Panc1 (cell line): ENCODE results near the gene PUDP. TPM values are rescaled to one million over a fixed set of nuclear protein-coding genes. Genes with fewer than 3 reads are reported as not detected.

Experiments used
- ATAC-seq: fragments of 200-7000 bp; cut with Tn5 transposase; 2 replicates; pipeline ENCODE4 v1.9.1; 2020; ENCODE audit warnings: mild to moderate bottlenecking, moderate library complexity
- BruUV-seq: library from RNA; stranded (reverse); fragments of 400-500 nt; replicated peaks from 2 replicates; lab custom pipeline; 2021; lab: Mats Ljungman, UMichigan
- CTCF ChIA-PET: fragments of 300-600 bp; sonication (Branson Sonifier 250); formaldehyde crosslinking; loops from one replicate; lab custom pipeline; 2022; ENCODE audit warnings: antibody characterized with exemption; lab: Charles Lee
- POLR2A ChIA-PET: fragments of 300-600 bp; sonication (Branson Sonifier 250); formaldehyde crosslinking; loops from one replicate; lab custom pipeline; 2022; ENCODE audit warnings: antibody characterized with exemption; lab: Charles Lee
- DNase-seq: peaks from one replicate; pipeline ENCODE4 v3.0.0-alpha.2; 2010; ENCODE audit warnings: low read depth, low spot score
- H3K27ac ChIP-seq: 2 replicates; pipeline ENCODE4 v1.5.1; 2011; ENCODE audit warnings: mild to moderate bottlenecking, low read length, inconsistent platforms
- H3K27me3 ChIP-seq: fragments of 200-500 bp; sonication (Bioruptor generic); 2 replicates; pipeline ENCODE4 v1.6.0; 2014; ENCODE audit warnings: low read length, inconsistent platforms; ENCODE audit not compliant: control insufficient read depth, insufficient read depth
- H3K36me3 ChIP-seq: fragments of 200-500 bp; sonication (Bioruptor generic); 2 replicates; pipeline ENCODE4 v1.5.1; 2014; ENCODE audit warnings: inconsistent platforms, mild to moderate bottlenecking, low read length, moderate library complexity; ENCODE audit not compliant: control insufficient read depth, insufficient read depth
- H3K4me1 ChIP-seq: 2 replicates; pipeline ENCODE4 v1.5.1; 2011; ENCODE audit warnings: inconsistent platforms, mild to moderate bottlenecking, low read length, moderate library complexity; ENCODE audit not compliant: control insufficient read depth, insufficient read depth
- H3K4me3 ChIP-seq, 2 experiments: 2 replicates each; pipeline ENCODE4 v1.5.1; 2011 to 2012; ENCODE audit warnings: low read depth in 2 of 2, low read length in 2 of 2, mild to moderate bottlenecking in 2 of 2, inconsistent platforms in 1 of 2, moderate library complexity in 1 of 2
- H3K9me3 ChIP-seq: fragments of 200-500 bp; sonication (Bioruptor generic); 2 replicates; pipeline ENCODE4 v1.5.1; 2014; ENCODE audit warnings: low read depth, mild to moderate bottlenecking, inconsistent platforms, low read length, moderate library complexity; ENCODE audit not compliant: control insufficient read depth, insufficient read depth
- POLR2AphosphoS5 ChIP-seq: IDR thresholded peaks from 2 replicates; pipeline ENCODE4 v1.6.1; 2012; ENCODE audit warnings: mild to moderate bottlenecking, low read depth, low read length, moderate library complexity
- SIN3A ChIP-seq: IDR thresholded peaks from 2 replicates; pipeline ENCODE4 v1.6.1; 2012; ENCODE audit warnings: low read depth, mild to moderate bottlenecking, low read length, moderate library complexity, borderline replicate concordance; ENCODE audit not compliant: insufficient read depth
- TCF7L2 ChIP-seq: IDR thresholded peaks from 2 replicates; pipeline ENCODE4 v1.6.1; 2011; ENCODE audit warnings: mild to moderate bottlenecking, low read depth, low read length, inconsistent platforms
- in situ Hi-C: cut with HindIII; loops from 2 replicates; pipeline ENCODE4 v1.10.0; 2016; ENCODE audit warnings: low sequenced_read_pairs, low pct_unique_long_range_greater_than_20kb
- intact Hi-C: fragments of 100-400 bp; cut with micrococcal nuclease; formaldehyde crosslinking; loops from one replicate; pipeline ENCODE4 v1.10.0; 2022; ENCODE audit not compliant: unreplicated experiment
- total RNA-seq: library from RNA; stranded (reverse); gene quantifications from one replicate; pipeline ENCODE4 v1.2.1, GENCODE V29; 2021; ENCODE audit not compliant: unreplicated experiment
- TF ChIP-seq, protein P1 (sequence below): fragments of 450-650 bp; IDR thresholded peaks from 2 replicates; pipeline ENCODE4 v1.5.1; 2017; ENCODE audit warnings: mild to moderate bottlenecking
- TF ChIP-seq, protein P2 (sequence below), 2 experiments: IDR thresholded peaks; 2 replicates each; pipeline ENCODE4 v1.6.1; 2011 to 2012; ENCODE audit warnings: low read depth in 2 of 2, control low read depth in 1 of 2, low read length in 1 of 2, mild to moderate bottlenecking in 1 of 2, moderate library complexity in 1 of 2; ENCODE audit not compliant: insufficient read depth in 1 of 2

Gene PUDP
- total RNA-seq, 1 experiment from 2014 or later: 14.2 TPM

DNA sequence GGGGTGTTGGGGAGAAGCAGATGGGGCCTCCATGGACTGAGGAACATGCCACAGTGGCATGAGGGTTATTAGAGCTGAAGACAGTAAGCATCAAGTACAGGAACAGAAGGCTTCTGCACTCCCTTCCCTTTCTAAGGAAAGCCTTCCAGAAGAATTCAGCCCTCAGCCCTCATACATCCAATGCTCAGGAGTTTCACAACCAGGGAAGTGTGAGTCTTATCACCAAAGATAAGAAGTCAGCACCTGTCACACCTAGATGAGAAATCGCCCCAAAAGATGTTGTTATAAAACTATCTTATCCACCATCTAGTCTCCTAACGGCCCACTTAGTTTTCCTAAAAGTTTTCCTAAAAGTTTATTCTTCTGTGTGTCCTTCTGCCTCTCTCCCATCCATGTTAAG, 78.4 kb downstream of the PUDP start:
- TF ChIP-seq POLR2AphosphoS5: no peak
- TF ChIP-seq, protein P1, sequence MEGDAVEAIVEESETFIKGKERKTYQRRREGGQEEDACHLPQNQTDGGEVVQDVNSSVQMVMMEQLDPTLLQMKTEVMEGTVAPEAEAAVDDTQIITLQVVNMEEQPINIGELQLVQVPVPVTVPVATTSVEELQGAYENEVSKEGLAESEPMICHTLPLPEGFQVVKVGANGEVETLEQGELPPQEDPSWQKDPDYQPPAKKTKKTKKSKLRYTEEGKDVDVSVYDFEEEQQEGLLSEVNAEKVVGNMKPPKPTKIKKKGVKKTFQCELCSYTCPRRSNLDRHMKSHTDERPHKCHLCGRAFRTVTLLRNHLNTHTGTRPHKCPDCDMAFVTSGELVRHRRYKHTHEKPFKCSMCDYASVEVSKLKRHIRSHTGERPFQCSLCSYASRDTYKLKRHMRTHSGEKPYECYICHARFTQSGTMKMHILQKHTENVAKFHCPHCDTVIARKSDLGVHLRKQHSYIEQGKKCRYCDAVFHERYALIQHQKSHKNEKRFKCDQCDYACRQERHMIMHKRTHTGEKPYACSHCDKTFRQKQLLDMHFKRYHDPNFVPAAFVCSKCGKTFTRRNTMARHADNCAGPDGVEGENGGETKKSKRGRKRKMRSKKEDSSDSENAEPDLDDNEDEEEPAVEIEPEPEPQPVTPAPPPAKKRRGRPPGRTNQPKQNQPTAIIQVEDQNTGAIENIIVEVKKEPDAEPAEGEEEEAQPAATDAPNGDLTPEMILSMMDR: no peak
- no peak for TF ChIP-seq TCF7L2
- TF ChIP-seq SIN3A: no peak
- TF ChIP-seq, protein P2, sequence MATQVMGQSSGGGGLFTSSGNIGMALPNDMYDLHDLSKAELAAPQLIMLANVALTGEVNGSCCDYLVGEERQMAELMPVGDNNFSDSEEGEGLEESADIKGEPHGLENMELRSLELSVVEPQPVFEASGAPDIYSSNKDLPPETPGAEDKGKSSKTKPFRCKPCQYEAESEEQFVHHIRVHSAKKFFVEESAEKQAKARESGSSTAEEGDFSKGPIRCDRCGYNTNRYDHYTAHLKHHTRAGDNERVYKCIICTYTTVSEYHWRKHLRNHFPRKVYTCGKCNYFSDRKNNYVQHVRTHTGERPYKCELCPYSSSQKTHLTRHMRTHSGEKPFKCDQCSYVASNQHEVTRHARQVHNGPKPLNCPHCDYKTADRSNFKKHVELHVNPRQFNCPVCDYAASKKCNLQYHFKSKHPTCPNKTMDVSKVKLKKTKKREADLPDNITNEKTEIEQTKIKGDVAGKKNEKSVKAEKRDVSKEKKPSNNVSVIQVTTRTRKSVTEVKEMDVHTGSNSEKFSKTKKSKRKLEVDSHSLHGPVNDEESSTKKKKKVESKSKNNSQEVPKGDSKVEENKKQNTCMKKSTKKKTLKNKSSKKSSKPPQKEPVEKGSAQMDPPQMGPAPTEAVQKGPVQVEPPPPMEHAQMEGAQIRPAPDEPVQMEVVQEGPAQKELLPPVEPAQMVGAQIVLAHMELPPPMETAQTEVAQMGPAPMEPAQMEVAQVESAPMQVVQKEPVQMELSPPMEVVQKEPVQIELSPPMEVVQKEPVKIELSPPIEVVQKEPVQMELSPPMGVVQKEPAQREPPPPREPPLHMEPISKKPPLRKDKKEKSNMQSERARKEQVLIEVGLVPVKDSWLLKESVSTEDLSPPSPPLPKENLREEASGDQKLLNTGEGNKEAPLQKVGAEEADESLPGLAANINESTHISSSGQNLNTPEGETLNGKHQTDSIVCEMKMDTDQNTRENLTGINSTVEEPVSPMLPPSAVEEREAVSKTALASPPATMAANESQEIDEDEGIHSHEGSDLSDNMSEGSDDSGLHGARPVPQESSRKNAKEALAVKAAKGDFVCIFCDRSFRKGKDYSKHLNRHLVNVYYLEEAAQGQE (IDR thresholded peaks at IDR 0.05; ENCODE audit: insufficient read depth in 1 of 2, low read depth in 2 of 2, low read length in 1 of 2): no peak
- POLR2A ChIA-PET: no interaction called here
- DNase-seq (no peak), ATAC-seq (no peak)
- H3K27me3 ChIP-seq: no peaks in the 10 kb centered on the region
- CTCF ChIA-PET: no interaction called here
- in situ Hi-C loops (no loop called here), intact Hi-C loops (no loop called here)
- H3K4me3 ChIP-seq: no peak overlapping the region
- H3K9me3 ChIP-seq: no peaks in the 10 kb centered on the region
- no TSS peak for BruUV-seq
- no peaks in the 10 kb centered on the region for H3K36me3 ChIP-seq
- H3K27ac ChIP-seq: no peak overlapping the region
- H3K4me1 ChIP-seq: no peaks in the 10 kb centered on the region

DNA sequence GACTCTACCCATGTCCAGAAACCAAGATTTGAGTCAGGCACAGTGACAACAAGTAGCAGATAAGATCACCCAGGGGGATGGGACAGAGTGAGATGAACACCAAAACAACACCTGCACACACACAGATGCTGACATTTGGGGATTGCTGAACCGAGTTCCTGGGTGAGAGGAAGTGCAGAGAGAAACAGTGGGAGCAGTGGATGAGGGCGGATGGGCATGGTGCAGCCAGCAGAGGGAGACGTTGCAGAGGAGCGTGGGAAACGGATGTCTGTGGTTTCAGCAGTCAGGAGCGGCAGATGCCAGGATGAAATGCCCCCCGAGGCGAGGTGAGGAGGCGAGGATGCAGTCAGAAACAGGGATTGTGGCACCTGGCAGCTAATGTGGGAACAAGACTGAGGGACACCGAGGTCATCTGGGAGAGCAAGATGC, 79.0 kb downstream of the PUDP start:
- intact Hi-C loops: no loop called here
- H3K27ac ChIP-seq: no peak overlapping the region
- no peaks in the 10 kb centered on the region for H3K36me3 ChIP-seq
- in situ Hi-C loops: no loop called here
- BruUV-seq: no TSS peak
- ChIA-PET POLR2A (no interaction called here), CTCF (no interaction called here)
- no peaks in the 10 kb centered on the region for H3K9me3 ChIP-seq
- no peak for ATAC-seq
- no peak overlapping the region for H3K4me3 ChIP-seq
- no peaks in the 10 kb centered on the region for H3K4me1 ChIP-seq
- TF ChIP-seq POLR2AphosphoS5 (no peak), TCF7L2 (no peak), SIN3A (no peak)
- TF ChIP-seq, protein P1: no peak
- TF ChIP-seq, protein P2 (IDR thresholded peaks at IDR 0.05; ENCODE audit: insufficient read depth in 1 of 2, low read depth in 2 of 2, low read length in 1 of 2): no peak
- no peaks in the 10 kb centered on the region for H3K27me3 ChIP-seq
- DNase-seq: no peak
